GM18858 (cell line): Measurements from ENCODE around the gene LRIG1.

Experiments used
- ATAC-seq: cut with Tn5 transposase; IDR thresholded peaks from one replicate; pipeline ENCODE4 v1.9.1; 2021; ENCODE audit not compliant: unreplicated experiment

The LRIG1 gene

DNA sequence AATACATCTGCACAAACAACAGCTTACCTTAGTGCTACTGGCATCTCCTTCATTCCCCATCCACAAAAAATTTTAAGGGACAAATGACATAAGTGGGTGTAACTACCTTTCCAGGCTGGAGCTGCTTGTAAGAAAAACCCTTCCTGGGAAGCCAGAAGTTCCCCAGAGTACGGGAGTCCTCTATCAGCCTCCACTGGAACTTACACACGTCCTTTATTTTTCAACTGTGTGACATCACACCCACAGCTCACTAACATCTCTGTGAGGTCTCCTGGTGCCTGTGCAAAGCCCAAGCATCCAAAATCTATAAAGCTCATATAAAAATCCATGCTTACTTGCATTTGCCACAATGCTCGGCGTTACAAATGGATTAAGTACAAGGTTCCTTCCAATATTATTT, 27.6 kb downstream of the LRIG1 start:
- no peak for ATAC-seq

DNA sequence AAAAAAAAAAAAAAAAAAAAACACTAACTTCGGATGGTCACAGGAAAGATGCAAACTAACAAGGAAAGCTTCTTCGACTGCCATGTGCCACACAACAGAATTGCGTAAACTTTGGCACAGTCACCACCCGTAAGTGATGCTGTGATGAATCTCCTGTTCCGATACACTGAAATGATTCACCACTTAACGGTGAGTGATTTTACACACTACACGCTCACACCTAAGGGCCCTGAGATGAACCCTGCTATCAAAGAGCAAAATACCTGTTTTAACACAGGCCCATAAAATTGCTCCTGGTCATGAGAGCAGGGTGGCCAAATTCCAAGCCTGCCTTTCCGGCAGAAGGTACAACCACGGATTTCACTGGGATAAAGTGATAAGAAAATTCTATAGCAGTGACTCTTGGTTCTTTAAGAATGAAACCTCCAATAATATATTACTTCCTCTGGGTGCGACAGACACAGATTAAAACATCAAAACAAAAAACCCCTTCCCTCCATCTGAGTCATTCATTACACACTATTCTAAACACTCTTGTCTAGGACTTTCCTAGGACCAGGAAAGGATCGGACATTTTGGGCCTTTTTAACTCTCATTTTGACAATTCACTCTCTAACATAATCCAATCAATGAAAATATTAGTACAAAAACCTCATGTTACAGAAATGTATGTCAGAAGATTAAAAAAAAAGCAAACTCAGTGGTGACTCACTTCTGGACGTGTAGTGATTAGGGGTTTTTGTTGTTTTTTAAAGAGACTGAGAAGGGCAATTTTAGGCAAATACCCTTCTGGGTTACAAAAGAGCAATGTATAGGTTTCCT, 28.3 kb downstream of the LRIG1 start:
- ATAC-seq = peak; percentile 66

DNA sequence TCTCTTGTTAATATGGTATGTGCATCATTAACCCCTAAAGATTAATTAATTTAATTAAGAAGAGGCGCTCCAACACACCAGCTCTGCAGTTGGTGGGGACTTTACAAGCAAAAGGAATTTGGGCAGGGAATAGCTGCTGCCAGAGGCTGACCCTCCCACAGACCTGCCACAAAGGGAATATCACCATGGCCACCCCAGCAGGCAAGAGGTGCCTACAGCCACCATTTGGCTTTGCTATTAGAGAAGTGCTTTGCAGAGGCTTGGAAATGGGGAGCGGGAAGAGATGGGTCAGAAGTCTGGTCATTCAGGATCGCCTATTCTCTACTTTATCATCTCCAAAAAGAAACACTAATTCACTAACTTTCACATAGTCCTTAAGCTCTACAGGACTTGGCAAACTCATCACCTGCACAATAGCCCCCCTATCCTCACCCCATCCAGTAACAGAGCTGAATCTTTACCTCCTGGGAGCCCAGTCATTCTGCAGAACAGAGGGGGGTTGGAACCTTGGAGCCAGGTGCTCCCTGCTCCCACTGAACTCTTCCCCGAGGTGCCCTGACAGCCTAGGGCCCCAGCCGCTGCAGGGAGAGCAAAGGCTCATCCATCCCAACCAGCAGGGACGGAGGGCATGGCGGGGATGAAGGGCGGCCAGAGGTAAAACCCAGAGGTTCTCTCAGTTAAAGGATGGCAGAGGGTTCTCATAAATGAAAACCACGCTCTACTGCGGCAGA, 29.7 kb downstream of the LRIG1 start:
- no peak for ATAC-seq

DNA sequence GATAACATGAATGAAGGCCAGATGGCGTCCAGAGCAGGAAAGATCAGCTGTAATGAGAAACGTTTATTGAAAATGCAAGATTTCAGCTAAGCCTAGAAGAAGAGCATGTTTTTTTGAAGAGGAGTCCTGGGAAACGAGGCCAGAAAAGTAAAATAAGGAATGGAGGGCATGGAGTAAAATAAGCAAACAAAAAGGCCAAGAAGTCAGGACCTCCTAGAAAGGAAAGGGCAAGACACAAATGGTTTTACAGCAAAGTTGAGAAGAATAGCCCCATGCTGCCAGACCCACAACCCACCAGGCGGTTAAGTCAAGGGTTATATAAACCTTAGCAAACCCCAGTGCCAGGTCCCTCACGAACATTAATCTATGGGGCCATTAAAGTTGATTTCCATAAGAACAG, 30.5 kb downstream of the LRIG1 start:
- ATAC-seq = no peak

DNA sequence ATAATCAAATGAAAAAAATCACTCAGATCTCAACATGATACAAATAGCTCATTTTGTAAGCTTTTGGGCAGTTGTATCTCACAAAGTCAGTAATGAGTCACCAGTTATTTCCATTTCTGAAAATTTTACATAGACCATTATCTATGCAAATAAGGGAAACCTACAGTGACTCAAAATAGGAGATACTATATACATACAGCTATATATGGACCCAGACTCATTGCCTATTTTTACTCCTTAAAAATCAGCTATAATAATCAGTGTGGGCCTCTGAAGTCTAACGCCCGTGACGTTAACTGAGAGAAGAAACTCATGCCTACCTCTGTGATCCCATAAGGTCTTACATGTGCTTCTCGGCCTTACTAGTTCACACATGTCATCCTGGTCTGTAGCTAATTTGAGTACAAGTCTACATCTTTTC, 31.6 kb downstream of the LRIG1 start:
- peak; percentile 55 for ATAC-seq

DNA sequence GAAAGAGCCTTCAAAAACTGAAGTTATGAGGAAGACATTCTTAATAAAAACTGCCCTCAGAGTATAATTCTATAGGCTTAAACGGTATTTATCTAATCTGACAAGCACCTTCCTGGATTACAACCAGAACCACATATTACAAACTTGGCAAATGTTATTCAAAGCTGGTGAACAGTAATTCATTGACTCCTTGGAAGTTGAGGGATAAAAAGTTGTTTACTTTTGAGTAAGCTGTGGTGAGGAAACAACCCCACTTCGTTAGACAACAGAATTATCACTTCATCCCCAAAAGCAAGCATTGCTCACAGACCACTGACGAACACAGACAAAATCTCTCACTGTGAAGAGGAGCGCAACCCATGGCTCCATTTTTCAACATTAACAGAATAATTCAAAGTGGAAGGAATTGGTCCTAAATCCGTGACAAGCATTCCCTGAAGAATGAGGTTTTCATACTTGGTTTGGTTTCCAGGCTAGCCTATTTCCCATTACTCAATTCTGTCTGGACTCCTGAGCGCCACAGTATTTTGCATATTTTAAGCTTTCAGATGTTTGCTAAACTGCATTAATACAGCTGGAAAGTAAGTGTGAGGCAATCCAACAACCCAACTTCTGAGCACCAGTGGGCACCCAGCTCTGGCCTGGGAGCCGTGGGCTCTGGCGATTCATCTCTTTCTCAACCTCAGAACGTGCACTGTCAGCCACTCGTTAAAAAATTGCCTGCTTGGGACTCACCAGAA, 32.7 kb downstream of the LRIG1 start:
- no peak for ATAC-seq

DNA sequence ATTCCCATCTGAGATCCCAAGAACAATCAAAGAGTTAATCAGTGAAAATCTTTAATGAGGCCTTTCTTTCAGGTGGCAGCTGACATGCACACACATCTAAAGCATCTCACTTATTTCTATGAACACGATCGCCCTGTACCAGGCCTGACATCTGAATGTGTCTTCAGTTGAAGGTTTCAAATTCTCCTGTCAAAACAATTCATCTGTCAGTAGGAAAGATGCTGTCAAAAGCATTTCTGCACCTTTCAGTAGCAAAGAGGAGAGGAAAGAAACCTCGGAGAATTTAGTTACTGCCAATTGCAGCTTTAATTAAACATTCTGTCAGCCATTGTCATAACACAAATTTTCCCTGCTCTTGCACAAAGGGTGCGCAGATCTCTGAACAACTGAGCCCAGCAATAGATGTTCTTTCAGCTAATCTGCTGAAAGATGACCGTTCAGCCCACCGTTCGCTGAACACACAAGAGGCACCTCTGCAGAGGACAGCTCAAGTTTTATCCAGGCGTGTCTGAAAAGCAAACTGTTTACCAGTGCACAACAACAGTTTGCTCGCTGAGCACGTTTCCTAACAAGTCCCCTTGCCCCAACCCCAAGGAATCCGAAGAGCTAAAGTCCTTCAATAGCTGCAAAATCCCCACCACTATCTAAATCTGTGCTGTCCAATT, 34.1 kb downstream of the LRIG1 start:
- ATAC-seq = no peak

DNA sequence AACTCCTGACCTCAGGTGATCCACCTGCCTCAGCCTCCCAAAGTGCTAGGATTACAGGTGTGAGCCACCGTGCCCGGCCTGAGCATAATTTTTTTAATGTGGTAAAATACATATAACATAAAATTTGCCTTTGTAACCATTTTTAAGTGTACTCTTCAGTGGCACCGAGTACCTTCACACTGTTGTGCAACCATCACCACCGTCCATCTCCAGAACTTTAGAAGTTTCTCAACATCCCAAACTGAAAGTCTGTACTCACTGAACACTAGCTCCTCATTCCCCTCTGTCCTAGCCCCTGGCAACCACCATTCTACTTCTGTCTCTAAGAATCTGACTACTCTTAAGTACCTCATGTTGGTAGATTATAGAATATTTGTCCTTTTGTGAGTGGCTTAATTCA, 35.2 kb downstream of the LRIG1 start:
- no peak for ATAC-seq

DNA sequence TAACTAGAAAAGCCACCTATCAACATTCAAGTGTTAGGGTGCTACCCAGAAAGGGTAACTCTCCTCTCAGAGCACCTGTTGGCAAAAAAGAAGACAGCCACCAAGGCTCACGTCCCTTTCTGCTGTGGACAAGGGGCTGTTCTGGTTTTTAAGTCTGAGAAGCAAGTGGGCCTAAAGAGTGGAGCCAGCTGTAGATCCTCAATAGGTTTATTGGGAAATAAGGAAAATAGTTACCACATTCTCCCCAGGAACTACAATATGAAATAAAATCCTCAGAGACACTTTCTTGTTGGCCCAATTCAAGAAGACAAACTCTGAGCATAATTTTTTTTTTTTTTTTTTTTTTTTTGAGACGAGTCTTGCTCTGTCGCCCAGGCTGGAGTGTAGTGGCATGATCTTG, 35.8 kb downstream of the LRIG1 start:
- no peak for ATAC-seq

DNA sequence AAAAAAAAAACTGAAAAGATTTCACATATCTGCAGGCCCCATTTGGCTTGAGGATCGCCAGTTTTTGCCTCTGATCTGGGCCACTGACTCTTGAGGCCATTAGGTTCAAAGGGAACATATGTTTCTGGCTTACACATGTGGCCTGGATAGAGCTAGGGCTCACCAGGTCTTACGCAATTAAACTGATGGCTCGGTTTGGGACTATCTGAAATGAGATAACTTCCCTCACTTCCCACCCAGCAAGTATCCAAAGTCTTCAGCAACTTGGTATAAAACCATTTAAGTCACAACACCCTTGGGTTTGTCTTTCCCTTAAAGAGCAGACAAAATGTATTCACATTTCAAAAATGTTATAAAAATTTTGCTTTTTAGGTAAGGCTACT, 36.3 kb downstream of the LRIG1 start:
- no peak for ATAC-seq

DNA sequence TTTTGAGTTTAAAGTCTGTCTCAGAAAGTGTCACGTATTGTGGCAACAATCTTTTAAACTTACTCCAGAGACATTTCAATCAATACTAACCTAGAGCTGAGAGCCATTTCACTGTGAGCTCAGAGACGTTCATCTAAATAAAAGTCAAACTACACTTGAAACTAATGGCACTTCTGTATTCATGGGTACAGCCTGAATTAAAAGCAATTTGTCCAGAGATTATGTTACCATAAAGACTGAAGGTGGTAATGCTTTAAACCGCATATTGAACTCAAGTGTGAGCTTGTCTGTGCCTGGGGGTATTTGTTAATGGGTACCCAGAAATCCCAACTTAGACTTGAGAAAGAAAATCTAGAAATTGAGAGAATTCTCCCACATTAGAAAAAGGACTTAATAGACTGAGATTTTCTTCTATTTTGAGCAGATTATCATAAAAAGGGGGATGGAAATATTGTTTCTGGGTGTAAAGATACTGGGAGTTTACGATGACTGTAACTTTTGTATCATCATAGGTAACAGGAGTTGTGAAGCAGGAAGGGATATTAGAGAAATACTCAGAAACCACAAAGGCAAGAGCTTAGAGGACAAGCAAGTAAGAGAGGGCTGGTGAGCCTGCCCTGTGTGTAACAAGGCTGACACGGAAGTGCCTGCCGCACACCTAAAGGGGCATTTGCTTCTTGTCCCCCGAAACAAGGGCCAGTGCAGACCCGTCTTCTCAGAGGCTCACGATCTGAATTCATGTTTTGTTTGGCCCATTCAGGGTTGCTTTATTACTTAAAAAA, 36.9 kb downstream of the LRIG1 start:
- ATAC-seq = no peak

DNA sequence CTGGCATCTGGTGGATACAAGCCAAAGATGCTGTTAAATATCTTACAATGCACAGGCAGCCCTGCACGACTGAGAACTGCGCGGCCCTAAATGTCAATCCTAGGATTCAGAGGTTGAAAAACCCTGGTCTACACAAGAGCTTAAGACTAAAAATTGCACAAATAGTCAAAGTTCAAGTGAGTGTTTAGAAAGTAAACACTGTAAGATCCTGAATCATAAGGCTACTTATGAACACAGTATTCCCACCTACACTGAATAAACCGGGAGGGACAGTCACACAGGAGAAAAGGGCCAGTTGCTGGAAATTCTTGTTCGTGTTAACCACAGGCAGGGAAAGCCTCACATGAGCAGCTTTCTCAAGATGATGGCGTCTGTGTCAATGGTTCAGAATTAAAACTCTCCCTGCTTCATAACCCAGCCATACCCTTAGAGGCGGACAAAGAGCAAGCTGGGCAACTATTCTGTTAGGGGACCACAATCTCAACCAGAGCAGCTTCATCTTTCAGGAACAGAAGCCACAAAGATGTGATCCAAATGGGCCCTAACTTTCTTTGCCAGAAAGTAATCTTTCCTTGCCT, 37.7 kb downstream of the LRIG1 start:
- ATAC-seq = no peak

DNA sequence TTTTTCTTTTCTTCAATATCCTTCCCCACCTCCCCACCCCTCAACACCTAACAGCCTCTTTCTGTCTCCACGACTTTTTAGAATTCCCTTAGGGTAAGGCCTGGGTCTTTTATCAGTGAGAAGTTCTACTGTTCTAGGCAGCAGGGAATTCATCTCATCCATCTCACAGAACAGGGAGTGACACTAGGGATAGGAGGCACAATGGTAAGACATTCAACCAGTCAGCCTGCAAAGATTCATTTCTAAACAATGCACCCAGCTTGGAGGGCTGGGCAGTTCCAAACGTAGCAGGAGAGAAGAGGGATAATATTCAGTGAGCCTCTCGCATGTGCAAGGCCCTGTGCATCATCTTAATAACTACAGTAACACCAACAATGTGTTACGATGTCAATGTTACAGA, 43.6 kb downstream of the LRIG1 start:
- ATAC-seq = no peak

DNA sequence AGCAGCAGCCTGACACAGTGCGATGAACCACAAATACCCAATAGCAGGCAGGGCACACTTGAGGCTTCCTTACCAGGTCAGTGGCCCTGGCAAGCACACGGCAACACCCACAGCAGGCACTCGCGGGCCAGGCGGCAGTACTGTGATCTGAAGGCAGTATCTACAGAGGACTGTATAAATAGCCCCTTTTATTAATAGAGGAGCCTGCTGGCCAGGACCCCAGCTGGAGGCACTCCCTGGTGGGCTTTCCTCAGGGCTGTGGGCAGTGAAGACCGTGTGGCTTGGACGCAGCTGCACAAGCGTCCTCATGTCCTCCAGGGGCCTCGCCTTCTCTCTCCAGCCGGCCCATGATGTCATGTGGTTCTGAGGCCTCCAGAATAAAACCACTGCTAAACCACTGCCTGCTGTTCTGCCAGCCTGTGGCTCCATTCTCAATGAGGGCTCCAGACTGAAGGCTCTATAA, 44.1 kb downstream of the LRIG1 start:
- ATAC-seq = no peak

DNA sequence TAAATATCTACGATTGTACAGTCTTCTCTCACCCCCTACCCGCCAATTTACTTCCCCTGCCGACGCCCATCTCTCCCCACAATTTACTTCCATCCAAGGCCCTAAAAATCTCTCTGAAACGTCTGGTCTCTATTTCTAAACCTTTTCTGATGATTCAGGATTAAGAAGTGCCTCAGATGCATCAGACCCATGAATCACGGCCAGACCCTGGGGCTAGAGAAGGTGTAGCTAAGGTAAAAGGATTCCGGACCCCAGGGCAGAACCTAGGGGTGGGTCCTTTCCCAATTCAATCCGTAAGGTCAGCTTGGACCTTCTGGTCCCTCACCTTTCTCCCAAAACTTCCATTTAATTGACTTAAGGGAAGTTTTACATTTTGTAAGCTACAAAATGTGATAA, 46.4 kb downstream of the LRIG1 start:
- no peak for ATAC-seq

DNA sequence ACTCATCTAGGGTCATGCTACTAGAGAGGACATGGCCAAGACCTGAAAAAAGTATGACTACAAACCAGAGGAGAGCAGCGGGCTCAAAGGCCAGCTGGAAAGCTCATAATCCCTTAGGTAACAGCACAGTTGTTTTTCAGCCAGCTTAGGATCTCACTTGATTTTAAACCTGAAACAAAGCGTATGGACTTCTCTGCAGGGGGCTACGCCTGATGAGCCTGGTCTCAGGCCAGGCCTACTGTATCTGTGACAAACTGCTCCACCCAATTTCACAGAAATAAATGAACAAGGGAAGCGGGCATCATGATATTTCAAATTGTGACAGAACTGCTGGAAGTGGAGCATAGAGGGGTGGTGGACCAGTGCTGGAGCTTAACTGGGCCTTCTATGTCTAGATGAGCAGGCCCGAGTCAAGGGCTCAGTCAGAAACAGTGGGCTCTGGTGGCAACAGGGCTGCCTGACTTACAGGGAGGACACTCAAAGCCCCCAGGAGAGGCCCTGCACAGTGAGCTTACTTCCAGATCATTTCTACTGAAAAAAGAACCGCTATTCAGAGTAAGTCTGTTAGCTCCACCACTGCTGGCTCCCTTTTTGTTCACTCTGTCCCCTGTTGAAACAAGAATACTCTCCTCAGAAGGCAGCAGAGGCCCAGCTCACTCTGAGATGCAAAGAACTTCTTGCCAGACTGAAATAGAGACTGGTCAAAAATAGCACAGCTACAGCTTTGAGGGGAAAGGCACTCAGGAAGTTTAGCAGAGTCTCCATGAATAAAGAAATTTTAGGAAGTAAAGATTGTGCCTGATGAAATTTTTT, 47.0 kb downstream of the LRIG1 start:
- ATAC-seq = no peak

DNA sequence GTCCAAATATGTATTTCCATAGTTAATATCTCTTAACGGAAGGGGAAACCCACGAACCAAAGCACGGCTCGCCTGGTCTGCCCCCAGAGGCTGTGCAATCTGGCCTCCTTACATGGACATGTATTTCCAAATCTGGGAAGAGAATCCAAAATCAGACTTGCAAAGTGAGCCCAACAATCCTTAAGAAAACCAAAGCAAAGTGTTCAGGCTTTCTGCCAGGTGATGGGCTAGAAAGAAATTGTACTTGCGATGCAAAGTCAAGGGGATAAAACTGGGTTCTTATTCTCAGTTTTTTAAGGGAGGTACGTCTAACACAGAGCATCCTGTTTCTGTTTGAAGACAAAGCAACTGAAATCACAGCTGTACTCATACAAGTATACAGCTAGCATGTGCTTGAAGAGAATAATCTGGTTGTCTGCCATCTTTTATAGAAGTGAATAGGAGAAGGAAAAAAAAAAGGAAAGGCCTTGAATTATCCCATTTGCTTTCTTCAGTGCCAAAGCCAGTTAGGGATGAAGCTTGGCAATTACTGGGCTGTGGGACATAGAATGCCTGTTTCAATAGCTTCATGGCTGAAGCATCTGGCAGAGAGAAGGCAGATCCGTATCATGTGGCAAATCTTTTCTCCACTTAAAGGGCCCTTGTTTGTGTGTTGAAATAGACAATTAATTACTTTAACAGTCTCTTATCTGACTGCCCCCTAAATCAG, 48.4 kb downstream of the LRIG1 start:
- ATAC-seq = no peak

DNA sequence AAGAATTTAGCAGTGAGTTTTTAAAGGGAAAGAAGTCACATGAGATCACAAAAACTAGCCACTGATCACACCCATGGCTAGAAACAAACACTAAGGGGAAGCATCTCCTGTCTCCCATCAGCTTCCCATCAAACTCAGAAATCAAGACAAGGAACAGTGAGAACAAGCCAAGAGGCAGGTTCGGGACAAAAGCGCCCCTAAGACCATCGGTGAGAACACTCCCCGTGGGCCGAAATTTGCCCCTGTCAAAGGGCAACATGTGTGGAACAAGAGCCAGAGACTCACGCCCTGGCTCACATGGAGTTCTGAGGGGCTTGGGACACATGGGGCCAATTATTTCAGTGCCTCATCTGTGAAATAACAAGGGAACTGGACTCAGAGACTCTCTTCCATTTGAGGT, 49.1 kb downstream of the LRIG1 start:
- no peak for ATAC-seq
